GM19025 (cell line): Measurements from ENCODE around the gene RFESD.
"Not testable (repeated sequence)": the region's sequence is repeated elsewhere in the genome, so short reads cannot be mapped to it uniquely, and the experiment has no call there.

Experiments used
- ATAC-seq: cut with Tn5 transposase; IDR thresholded peaks from one replicate; pipeline ENCODE4 v1.9.1; 2021; ENCODE audit warnings: mild to moderate bottlenecking, low read depth, moderate library complexity; ENCODE audit not compliant: unreplicated experiment

The RFESD gene

DNA sequence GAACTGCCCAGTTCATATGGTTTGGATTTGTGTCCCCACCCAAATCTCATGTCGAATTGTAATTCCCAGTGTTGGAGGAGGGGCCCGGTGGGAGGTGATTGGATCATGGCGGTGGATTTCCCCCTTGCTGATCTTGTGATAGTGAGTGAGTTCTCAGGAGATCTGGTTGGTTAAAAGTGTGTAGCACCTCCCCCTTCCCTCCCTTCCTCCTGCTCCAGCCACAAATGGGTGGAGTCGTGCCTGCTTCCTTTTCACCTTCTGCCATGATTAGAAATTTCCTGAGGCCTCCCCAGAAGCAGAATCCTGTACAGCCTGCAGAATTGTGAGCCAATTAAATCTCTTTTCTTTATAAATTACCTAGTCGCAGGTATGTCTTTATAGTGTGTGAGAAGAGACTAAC lies 59.6 kb downstream of the RFESD start:
- not testable (repeated sequence) for ATAC-seq

DNA sequence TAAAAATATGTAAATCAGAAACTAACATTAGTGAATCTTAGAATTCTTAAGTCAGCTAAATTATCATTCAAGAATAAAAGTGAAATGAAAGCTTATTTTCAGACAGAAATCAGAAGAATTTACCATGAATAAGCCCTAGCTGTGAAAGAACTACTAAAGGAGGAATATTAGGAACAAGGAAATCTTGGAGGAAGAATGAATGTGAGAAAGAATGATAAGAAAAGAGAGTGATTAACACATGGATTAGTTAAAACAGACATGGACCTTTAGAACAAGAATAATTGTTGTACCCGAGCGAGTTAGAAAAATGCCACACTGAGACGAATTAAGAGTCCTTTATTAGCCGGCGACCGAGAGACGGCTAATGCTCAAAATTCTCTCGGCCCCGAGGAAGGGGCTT lies 60.5 kb downstream of the RFESD start:
- ATAC-seq = no peak
